Stimulated activated CD8-positive, alpha-beta memory T cell treated with anti-CD3 and anti-CD28 coated beads, Interleukin-2, amount 100 ng/mL, for 48 hours (primary cell): ENCODE results near the gene RARS1.

Source experiments
- DNase-seq, 2 donors: peaks; one replicate each; pipeline ENCODE4 v3.0.0-alpha.2; 2020; ENCODE audit warnings: low read depth in 2 of 2

Gene RARS1

GRCh38 chr5:168553377-168554130 lies 67.3 kb downstream of the RARS1 start:
- DNase-seq: no peak

- DNase-seq: no peak
Measured at GRCh38 chr5:168557389-168557788, 71.1 kb downstream of the RARS1 start.

- DNase-seq: no peak
Measured at GRCh38 chr5:168562279-168562678, 76.0 kb downstream of the RARS1 start.

GRCh38 chr5:168563959-168564358 lies 77.7 kb downstream of the RARS1 start:
- DNase-seq: no peak

GRCh38 chr5:168568738-168569137 lies 82.5 kb downstream of the RARS1 start:
- DNase-seq: no peak
